ENCODE data around the gene WDPCP.
"Not testable (repeated sequence)": the region's sequence is repeated elsewhere in the genome, so short reads cannot be mapped to it uniquely, and the experiment has no call there.

The WDPCP gene

GRCh38 chr2:63465633-63466032, 122.6 kb downstream of the WDPCP start:
- DNase-seq (ENCODE audit: extremely low read depth in 1 of 2, low read depth in 1 of 2): no peak

- no peak for DNase-seq (ENCODE audit: extremely low read depth in 1 of 2, low read depth in 1 of 2)
Measured at GRCh38 chr2:63463142-63463541, 125.1 kb downstream of the WDPCP start.

GRCh38 chr2:63446658-63447057, 141.6 kb downstream of the WDPCP start:
- no peak for DNase-seq (ENCODE audit: extremely low read depth in 1 of 2, low read depth in 1 of 2)

GRCh38 chr2:63444565-63445288, 143.6 kb downstream of the WDPCP start:
- DNase-seq (ENCODE audit: extremely low read depth in 1 of 2, low read depth in 1 of 2): no peak

- no peak for DNase-seq (ENCODE audit: extremely low read depth in 1 of 2, low read depth in 1 of 2)
Measured at GRCh38 chr2:63440612-63441011, 147.7 kb downstream of the WDPCP start.

GRCh38 chr2:63438181-63438580, 150.1 kb downstream of the WDPCP start:
- no peak for DNase-seq (ENCODE audit: extremely low read depth in 1 of 2, low read depth in 1 of 2)

GRCh38 chr2:63436488-63436887, 151.8 kb downstream of the WDPCP start:
- no peak for DNase-seq (ENCODE audit: extremely low read depth in 1 of 2, low read depth in 1 of 2)

- DNase-seq (ENCODE audit: extremely low read depth in 1 of 2, low read depth in 1 of 2): no peak
Measured at GRCh38 chr2:63435070-63435469, 153.2 kb downstream of the WDPCP start.

- no peak for DNase-seq (ENCODE audit: extremely low read depth in 1 of 2, low read depth in 1 of 2)
Measured at GRCh38 chr2:63434024-63435001, 154.0 kb downstream of the WDPCP start.

- no peak for DNase-seq (ENCODE audit: extremely low read depth in 1 of 2, low read depth in 1 of 2)
Measured at GRCh38 chr2:63432373-63432772, 155.9 kb downstream of the WDPCP start.

- DNase-seq (ENCODE audit: extremely low read depth in 1 of 2, low read depth in 1 of 2): no peak
Measured at GRCh38 chr2:63425606-63426005, 162.7 kb downstream of the WDPCP start.

GRCh38 chr2:63425079-63425416, 163.2 kb downstream of the WDPCP start:
- no peak for DNase-seq (ENCODE audit: extremely low read depth in 1 of 2, low read depth in 1 of 2)

- DNase-seq (ENCODE audit: extremely low read depth in 1 of 2, low read depth in 1 of 2): no peak
Measured at GRCh38 chr2:63424329-63425078, 163.8 kb downstream of the WDPCP start.

GRCh38 chr2:63422556-63422955, 165.7 kb downstream of the WDPCP start:
- DNase-seq (ENCODE audit: extremely low read depth in 1 of 2, low read depth in 1 of 2): no peak

GRCh38 chr2:63408530-63408929, 179.7 kb downstream of the WDPCP start:
- no peak for DNase-seq (ENCODE audit: extremely low read depth in 1 of 2, low read depth in 1 of 2)

- DNase-seq (ENCODE audit: extremely low read depth in 1 of 2, low read depth in 1 of 2): no peak
Measured at GRCh38 chr2:63406641-63407040, 181.6 kb downstream of the WDPCP start.

- DNase-seq (ENCODE audit: extremely low read depth in 1 of 2, low read depth in 1 of 2): no peak
Measured at GRCh38 chr2:63403820-63404219, 184.5 kb downstream of the WDPCP start.

GRCh38 chr2:63402889-63403288, 185.4 kb downstream of the WDPCP start:
- not testable (repeated sequence) for DNase-seq (ENCODE audit: extremely low read depth in 1 of 2, low read depth in 1 of 2)

- no peak for DNase-seq (ENCODE audit: extremely low read depth in 1 of 2, low read depth in 1 of 2)
Measured at GRCh38 chr2:63399156-63399555, 189.1 kb downstream of the WDPCP start.

GRCh38 chr2:63379451-63379850, 208.8 kb downstream of the WDPCP start:
- DNase-seq (ENCODE audit: extremely low read depth in 1 of 2, low read depth in 1 of 2): no peak

- no peak for DNase-seq (ENCODE audit: extremely low read depth in 1 of 2, low read depth in 1 of 2)
Measured at GRCh38 chr2:63378589-63378988, 209.7 kb downstream of the WDPCP start.

Data from stimulated activated CD8-positive, alpha-beta memory T cell treated with anti-CD3 and anti-CD28 coated beads, Interleukin-7, amount 100 ng/mL, for 48 hours (primary cell).